Measurements from ENCODE around the gene FRMD4A.

DNA sequence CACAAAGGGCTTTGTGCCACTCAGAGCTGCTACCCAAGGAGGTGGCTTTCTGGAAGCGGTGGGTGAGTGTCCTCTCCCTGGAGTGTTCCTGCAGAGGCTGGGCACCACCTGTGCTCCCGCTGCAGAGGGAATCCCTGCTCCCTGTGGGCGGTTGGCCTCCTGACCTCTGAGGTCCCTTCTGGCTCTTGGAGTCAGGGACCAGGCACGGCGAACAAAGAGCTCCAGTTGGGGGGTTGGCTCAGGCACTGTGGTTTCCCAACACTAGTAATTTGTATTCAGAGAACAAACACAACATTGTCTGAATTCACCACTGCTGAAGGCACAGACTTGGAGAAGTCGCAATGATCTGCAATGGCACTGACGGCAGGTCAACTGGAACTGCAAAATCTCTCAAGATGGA is 415.0 kb downstream of the FRMD4A start:
- TF ChIP-seq, protein P1, sequence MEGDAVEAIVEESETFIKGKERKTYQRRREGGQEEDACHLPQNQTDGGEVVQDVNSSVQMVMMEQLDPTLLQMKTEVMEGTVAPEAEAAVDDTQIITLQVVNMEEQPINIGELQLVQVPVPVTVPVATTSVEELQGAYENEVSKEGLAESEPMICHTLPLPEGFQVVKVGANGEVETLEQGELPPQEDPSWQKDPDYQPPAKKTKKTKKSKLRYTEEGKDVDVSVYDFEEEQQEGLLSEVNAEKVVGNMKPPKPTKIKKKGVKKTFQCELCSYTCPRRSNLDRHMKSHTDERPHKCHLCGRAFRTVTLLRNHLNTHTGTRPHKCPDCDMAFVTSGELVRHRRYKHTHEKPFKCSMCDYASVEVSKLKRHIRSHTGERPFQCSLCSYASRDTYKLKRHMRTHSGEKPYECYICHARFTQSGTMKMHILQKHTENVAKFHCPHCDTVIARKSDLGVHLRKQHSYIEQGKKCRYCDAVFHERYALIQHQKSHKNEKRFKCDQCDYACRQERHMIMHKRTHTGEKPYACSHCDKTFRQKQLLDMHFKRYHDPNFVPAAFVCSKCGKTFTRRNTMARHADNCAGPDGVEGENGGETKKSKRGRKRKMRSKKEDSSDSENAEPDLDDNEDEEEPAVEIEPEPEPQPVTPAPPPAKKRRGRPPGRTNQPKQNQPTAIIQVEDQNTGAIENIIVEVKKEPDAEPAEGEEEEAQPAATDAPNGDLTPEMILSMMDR (IDR thresholded peaks at IDR 0.05; ENCODE audit: low read length): no peak
- TF ChIP-seq EZH2 (optimal IDR thresholded peaks at IDR 0.05; ENCODE audit: low read depth, low read length): no peak
- TF ChIP-seq EZH2phosphoT487 (IDR thresholded peaks at IDR 0.05; ENCODE audit: low read length): no peak

Data from MM.1S (cell line).